NCI-H226 (cell line): Measurements from ENCODE around the gene C3orf18.

Source experiments
- DNase-seq: peaks from one replicate; pipeline ENCODE4 v3.0.0-alpha.2; 2015

The C3orf18 gene

GRCh38 chr3:50567386-50568167 is at the start of gene C3orf18:
TSS of gene C3orf18 (minus strand) at chr3:50567747. CDS start at chr3:50565699, 2,048 bp downstream.
- peak; percentile 78 for DNase-seq

DNA sequence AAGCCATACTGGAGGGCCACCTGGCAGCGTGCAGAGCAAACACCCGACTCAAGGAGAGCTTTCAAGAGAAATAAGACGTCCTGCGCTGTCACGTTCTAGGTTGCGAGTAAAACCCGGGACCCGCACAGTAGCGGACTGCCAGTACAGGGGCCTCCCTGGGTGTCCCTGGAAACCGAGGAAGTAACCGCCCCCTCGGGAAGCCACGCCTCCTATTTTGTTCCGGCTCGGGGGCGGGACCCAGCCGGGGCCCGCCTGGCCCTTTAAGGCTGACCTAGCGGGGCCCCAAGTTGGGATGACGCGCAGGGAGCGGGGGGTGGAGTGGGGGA is 49.2 kb upstream of the C3orf18 start:
- peak; percentile 50 for DNase-seq

GRCh38 chr3:50616003-50616769 is 48.6 kb upstream of the C3orf18 start:
- peak; percentile 56 for DNase-seq

DNA sequence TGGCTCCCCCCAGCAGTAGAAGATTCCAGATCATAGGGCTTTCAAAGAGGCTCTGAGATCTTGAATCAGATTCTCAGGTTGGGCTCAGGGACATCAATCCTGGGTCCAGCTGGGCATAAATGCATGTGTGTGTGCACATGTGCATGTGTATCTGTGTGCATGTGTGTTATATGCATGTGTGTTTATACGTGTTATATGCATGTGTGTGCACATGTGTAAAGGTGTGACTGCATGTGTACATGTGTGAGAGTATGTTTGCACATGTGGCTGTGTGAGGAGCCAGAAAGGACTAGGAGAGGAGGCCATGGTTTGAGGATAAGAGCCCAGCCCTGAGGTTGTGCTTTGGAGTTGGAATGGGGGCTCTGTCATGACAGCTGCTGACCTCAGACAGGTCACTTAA is 47.6 kb upstream of the C3orf18 start:
- DNase-seq, result no peak

- DNase-seq, result no peak
These were observed 45.7 kb upstream of the C3orf18 start for GRCh38 chr3:50612970-50613846.

- no peak for DNase-seq
These were observed 44.8 kb upstream of the C3orf18 start for GRCh38 chr3:50612234-50612882.

GRCh38 chr3:50611464-50612233 is 44.1 kb upstream of the C3orf18 start, which contains the start of gene CISH:
TSS of gene CISH (minus strand) at chr3:50611774. CDS start at chr3:50611650, 124 bp downstream.
- DNase-seq, result peak; percentile 77

DNA sequence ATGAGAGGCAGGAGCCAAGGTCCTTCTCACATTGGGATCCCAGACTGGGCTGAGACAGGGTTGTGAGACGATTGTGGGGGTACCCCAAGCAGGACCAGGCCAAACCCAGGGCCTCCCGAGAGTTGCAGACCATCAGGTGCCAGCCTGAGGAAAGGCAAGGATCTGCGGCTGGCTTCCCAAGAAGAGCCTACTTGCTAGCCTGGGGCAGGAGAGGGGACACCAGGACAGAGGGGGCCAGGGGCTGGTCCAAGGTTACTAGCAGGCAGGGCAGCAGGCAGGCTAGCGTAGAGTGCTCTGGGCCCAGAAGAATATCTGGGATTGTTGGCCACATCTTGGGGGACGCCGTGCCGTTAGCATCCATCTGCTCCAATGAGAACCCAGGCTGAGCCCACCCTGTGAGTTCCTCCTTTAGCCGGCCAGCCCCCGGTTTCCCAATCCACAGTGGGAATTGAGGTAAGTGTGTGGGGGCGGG is 43.5 kb upstream of the C3orf18 start:
- DNase-seq, result no peak

- no peak for DNase-seq
These were observed 42.8 kb upstream of the C3orf18 start for GRCh38 chr3:50610181-50610971.

DNA sequence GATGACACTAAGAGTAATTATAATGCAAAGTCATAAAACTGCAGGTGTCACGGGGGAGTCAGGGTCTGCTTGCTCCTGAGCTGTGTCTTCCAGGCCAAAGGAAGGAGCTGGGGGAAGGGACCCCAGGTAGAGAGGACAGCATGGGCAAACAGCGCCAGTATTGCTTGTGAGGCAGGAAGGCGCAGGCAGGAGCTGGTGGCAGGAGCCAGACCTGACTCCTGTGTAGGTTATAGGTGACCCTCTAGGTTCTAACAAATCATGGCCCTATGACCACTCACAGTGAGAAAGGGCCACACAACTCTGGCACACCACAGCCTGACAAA is 42.2 kb upstream of the C3orf18 start:
- DNase-seq, result no peak

GRCh38 chr3:50609071-50609762 is 41.7 kb upstream of the C3orf18 start:
- DNase-seq, result no peak

DNA sequence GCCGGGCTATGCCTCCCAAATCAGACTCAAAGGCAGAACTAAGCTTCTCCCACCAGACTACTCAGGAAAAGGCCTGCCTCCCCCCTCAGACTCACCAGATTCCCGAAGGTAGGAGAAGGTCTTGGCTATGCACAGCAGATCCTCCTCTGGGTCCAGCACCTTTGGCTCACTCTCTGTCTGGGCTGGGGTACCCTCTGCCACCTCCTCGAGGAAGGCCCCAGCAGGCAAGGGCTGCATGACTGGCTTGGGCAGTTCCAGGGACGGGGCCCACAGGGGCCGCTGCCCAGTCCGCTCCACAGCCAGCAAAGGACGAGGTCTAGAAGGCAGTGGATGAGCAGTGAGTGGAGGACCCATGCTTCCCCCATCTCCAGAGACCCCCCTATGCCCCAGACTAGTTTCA is 40.7 kb upstream of the C3orf18 start:
- no peak for DNase-seq

- no peak for DNase-seq
These were observed 39.9 kb upstream of the C3orf18 start for GRCh38 chr3:50607271-50608091.

GRCh38 chr3:50606596-50606995 is 39.0 kb upstream of the C3orf18 start:
- no peak for DNase-seq

DNA sequence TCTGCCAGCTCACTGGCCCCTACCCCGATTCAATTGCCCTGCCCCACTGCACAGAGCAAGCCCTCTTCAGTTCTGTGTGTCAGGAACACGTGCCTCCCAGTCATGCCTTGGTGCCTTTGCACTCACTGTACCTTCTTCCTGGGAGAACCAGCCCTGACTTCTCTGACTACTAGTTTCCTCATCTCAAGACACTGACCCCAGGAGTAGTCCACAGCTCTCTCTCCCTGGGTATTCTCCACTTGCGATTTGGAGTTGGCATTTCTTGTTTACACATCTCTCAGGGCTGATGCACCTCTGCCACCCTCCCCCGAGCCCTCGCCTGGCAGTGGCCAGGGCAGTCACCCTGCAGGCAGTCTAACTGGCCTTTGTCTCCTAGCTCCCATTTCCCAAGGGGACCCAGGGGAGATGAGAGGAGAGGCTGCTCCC is 38.4 kb upstream of the C3orf18 start:
- DNase-seq, result no peak

GRCh38 chr3:50604628-50605588 is 37.4 kb upstream of the C3orf18 start:
- no peak for DNase-seq

DNA sequence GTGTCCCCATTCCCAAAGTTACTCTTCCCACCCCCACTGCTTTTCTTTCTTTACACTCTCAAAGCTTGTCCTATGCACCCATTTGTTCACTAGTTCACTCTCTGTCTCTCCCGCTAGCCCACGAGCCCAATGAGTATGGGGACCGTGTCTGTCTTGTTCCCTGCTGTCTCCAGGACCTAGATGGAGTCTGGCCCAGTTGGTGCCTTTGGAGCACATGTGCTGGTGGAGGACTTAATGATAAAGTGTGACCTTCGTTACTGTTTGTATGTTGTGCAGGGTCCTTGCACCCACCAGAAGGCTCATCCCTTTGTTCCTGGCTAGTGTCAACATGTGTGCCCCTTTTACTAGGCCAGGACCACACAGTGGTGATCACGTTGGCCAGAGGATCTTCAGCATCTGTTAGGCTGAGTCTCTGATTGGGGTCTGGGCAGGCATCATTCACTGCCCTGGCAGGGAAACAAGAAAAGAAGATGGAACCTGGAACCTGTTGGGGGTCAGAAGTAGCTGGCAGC is 36.6 kb upstream of the C3orf18 start:
- no peak for DNase-seq
